NB4 (cell line): ENCODE results near the gene FSD2.
A peak's percentile ranks its signal among the peaks of the same experiment; 100 is the strongest.

Experiments
- DNase-seq: peaks from one replicate; pipeline ENCODE4 v3.0.0; 2010; ENCODE audit warnings: low read depth
- H3K4me3 ChIP-seq: one replicate; pipeline ENCODE4 v1.5.1; 2011; ENCODE audit warnings: mild to moderate bottlenecking, low read depth, low read length, moderate library complexity
- MYC ChIP-seq: IDR thresholded peaks from 2 replicates; pipeline ENCODE4 v1.6.1; 2011; ENCODE audit warnings: low read depth, low read length
- POLR2A ChIP-seq: IDR thresholded peaks from 2 replicates; pipeline ENCODE4 v1.6.1; 2011; ENCODE audit warnings: mild to moderate bottlenecking; ENCODE audit not compliant: insufficient read length; ENCODE audit errors: extremely low read depth
- TF ChIP-seq, protein P1 (sequence below): IDR thresholded peaks from one replicate; pipeline ENCODE4 v1.5.1; 2012; ENCODE audit warnings: low read depth, low read length
- TF ChIP-seq, protein P2 (sequence below): IDR thresholded peaks from 2 replicates; pipeline ENCODE4 v1.6.1; 2011; ENCODE audit warnings: low read depth, low read length

FSD2 gene

GRCh38 chr15:82810061-82810889 lies 4.4 kb upstream of the FSD2 start:
- peak overlapping the region; percentile 81 for H3K4me3 ChIP-seq
- peak; percentile 75 for DNase-seq
- TF ChIP-seq POLR2A (no peak), MYC (0 out of 2 replicates have a peak, but pooled peaks have one; percentile 39)

DNA sequence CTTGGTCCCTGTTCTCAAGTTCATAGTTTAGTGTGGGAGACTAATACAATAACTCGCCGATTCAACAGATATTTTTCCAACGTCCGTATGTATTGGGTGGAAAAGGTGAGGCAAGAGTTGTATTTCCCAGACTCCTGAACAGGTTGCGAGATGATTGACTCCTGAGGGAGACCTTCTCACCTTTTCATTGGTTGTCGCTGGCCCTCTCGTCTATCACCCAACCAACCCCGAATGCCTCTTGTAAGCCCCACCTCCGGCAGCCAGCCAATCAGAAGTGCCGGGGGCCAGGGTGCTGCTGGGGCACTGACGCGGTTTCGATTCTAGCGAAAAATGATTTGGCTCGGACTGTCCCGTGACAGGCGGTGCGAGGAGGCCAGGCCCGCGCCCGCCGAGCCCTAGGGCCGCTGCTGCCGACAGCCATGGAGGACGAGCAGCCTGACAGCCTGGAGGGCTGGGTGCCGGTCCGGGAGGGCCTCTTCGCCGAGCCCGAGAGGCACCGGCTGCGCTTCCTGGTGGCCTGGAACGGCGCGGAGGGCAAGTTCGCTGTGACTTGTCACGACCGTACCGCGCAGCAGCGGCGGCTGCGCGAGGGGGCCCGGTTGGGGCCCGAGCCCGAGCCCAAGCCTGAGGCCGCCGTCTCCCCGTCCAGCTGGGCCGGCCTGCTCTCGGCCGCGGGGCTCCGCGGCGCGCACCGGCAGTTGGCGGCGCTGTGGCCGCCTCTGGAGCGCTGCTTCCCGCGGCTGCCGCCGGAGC lies 3.6 kb upstream of the FSD2 start, which contains the start of gene WHAMM:
Gene WHAMM (plus strand): TSS at position 321 of the 753 bp plus-strand sequence. CDS start 99 bp downstream, at position 420.
- peak within 1 kb of the TSS; percentile 81 for H3K4me3 ChIP-seq
- peak; percentile 75 for TF ChIP-seq POLR2A
- TF ChIP-seq, protein P1, sequence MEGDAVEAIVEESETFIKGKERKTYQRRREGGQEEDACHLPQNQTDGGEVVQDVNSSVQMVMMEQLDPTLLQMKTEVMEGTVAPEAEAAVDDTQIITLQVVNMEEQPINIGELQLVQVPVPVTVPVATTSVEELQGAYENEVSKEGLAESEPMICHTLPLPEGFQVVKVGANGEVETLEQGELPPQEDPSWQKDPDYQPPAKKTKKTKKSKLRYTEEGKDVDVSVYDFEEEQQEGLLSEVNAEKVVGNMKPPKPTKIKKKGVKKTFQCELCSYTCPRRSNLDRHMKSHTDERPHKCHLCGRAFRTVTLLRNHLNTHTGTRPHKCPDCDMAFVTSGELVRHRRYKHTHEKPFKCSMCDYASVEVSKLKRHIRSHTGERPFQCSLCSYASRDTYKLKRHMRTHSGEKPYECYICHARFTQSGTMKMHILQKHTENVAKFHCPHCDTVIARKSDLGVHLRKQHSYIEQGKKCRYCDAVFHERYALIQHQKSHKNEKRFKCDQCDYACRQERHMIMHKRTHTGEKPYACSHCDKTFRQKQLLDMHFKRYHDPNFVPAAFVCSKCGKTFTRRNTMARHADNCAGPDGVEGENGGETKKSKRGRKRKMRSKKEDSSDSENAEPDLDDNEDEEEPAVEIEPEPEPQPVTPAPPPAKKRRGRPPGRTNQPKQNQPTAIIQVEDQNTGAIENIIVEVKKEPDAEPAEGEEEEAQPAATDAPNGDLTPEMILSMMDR = no peak
- TF ChIP-seq, protein P2, sequence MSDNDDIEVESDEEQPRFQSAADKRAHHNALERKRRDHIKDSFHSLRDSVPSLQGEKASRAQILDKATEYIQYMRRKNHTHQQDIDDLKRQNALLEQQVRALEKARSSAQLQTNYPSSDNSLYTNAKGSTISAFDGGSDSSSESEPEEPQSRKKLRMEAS = 0 out of 2 replicates have a peak, but pooled peaks have one; percentile 18
- DNase-seq = peak; percentile 99

DNA sequence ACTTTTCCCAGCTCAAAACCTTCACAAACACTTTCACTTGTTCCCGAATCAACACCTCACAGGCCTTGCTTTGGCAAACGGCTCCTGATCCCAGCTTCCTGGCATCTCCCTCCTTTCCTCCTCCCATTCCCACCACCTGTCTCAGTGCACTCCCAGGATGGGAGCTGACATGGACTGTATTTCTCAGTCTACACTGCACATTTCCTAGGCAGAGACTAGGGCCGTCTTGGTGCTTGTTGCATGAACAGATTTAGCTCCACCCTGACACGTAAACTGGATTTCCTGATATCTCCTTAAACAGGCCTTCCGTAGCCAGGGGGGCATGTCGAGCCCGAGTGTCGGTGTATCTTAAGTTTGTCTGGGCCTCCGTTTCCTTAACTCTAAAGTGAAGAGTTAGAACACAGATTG lies 2.8 kb upstream of the FSD2 start:
- TF ChIP-seq MYC (no peak), POLR2A (no peak)
- TF ChIP-seq, protein P1 = no peak
- TF ChIP-seq, protein P2 = no peak
- H3K4me3 ChIP-seq = no peak overlapping the region
- DNase-seq = no peak

DNA sequence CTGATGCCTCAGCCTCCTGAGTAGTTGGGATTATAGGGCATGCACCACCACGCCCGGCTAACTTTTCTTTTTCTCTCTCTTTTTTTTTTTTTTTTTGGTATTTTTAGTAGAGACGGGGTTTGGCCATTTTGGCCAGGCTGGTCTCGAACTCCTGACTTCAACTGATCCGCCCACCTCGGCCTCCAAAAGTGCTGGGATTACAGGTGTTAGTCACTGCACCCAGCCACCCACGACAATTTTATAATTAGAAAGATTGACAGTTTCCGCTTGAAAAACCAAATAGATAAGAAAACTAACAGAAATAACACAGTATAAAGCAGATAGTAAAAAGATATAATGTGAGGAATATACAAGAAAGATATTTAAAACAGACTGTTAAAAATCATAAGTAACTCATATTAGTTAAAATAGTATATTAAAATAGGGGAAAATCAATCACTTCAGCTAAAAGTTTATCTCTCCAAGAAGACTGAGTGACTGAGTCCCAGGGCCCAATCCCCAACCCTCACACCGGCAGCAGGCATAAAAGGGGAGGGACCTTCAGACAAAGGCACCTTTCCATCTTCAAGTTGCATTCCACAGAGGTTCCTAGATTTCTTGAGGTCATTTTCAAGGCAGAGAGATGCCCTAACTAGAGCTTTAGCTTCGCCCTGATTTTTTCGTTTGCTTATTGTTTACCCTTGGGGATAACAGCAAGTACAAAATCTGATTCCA lies 2.2 kb upstream of the FSD2 start:
- no peak overlapping the region for H3K4me3 ChIP-seq
- no peak for TF ChIP-seq MYC
- TF ChIP-seq, protein P2 = no peak
- DNase-seq = no peak

DNA sequence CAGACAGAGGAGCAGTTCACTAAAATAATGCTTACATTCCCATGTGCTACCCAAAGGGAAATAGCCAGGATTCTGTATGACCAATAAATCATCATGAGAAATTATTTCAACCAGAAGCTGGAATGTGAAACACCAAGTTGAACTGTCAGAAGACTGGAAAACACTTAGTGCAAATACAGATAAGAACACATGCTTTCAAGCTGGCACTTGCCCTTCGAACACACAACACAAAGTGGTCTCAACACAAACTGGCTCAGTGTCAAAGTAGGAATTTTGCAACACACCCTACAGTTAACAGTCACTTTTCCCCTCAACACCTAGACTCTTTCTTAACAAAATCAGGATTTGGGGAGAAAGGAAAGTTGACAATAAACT lies 1.3 kb downstream of the FSD2 start:
- no peak for TF ChIP-seq MYC
- TF ChIP-seq, protein P2 = no peak
- TF ChIP-seq POLR2A = no peak
- TF ChIP-seq, protein P1 = no peak
- no peak overlapping the region for H3K4me3 ChIP-seq
- no peak for DNase-seq

- TF ChIP-seq, protein P2 = no peak
- no peak for TF ChIP-seq POLR2A
- no peak overlapping the region for H3K4me3 ChIP-seq
- DNase-seq = no peak
Observed at GRCh38 chr15:82803793-82804574, 1.9 kb downstream of the FSD2 start.
